Upper lobe of right lung (tissue), 1 donor: ENCODE results near the gene NFAT5. TPM values are rescaled to one million over a fixed set of nuclear protein-coding genes. Genes with fewer than 3 reads are reported as not detected.
"Not testable (repeated sequence)": the region's sequence is repeated elsewhere in the genome, so short reads cannot be mapped to it uniquely, and the experiment has no call there.

Source experiments
- ATAC-seq: fragments of 200-7000 bp; cut with Tn5 transposase; one replicate; pipeline ENCODE4 v1.9.1; 2020; ENCODE audit warnings: mild to moderate bottlenecking, moderate library complexity
- DNase-seq: peaks from one replicate; pipeline ENCODE4 v3.0.0-alpha.2; 2020
- H3K27ac ChIP-seq: fragments of 200-600 bp; one replicate; pipeline ENCODE4 v1.8.0; 2022
- H3K27me3 ChIP-seq: fragments of 200-600 bp; one replicate; pipeline ENCODE4 v1.8.0; 2022; ENCODE audit warnings: mild to moderate bottlenecking
- H3K36me3 ChIP-seq: fragments of 200-600 bp; one replicate; pipeline ENCODE4 v1.8.0; 2022
- H3K4me1 ChIP-seq: fragments of 200-600 bp; one replicate; pipeline ENCODE4 v1.8.0; 2022
- H3K4me3 ChIP-seq: fragments of 200-600 bp; one replicate; pipeline ENCODE4 v1.8.0; 2022; ENCODE audit warnings: mild to moderate bottlenecking
- H3K9me3 ChIP-seq: fragments of 200-600 bp; one replicate; pipeline ENCODE4 v1.8.0; 2022
- CTCF ChIP-seq: fragments of 200-600 bp; IDR thresholded peaks from one replicate; pipeline ENCODE4 v1.8.0; 2022; ENCODE audit warnings: antibody characterized with exemption
- intact Hi-C: fragments of 100-400 bp; cut with DNase I; formaldehyde crosslinking; loops from one replicate; pipeline ENCODE4 v1.11.0; 2022
- total RNA-seq: library from RNA; stranded (reverse); fragmentation: NEBNext Ultra II Directional; extraction: Animal tissue kit (Norgen Biotek cat#: 25700); gene quantifications from one replicate; pipeline ENCODE4 v1.2.1, GENCODE V29; 2021
- donor health status: DM: no; HTN: yes; CAD: no; lungs with severe emphysema.

NFAT5 gene
- total RNA-seq, 1 donor from 2014 or later: 62.3 TPM

GRCh38 chr16:69724981-69725479 is 159.3 kb downstream of the NFAT5 start:
- no peak for ATAC-seq
- no peaks in the 10 kb centered on the region for H3K36me3 ChIP-seq
- intact Hi-C loops: no loop called here
- TF ChIP-seq CTCF: no peak
- no peak for DNase-seq
- peak overlapping the region; percentile 67 for H3K4me3 ChIP-seq
- H3K4me1 ChIP-seq: peaks cover 17% of the 10 kb centered on the region
- no peaks in the 10 kb centered on the region for H3K9me3 ChIP-seq
- no peaks in the 10 kb centered on the region for H3K27me3 ChIP-seq
- H3K27ac ChIP-seq: peak overlapping the region; percentile 88

- intact Hi-C loops: no loop called here
- Histone ChIP-seq H3K4me3 (peak overlapping the region; percentile 67), H3K36me3 (no peaks in the 10 kb centered on the region), H3K27me3 (no peaks in the 10 kb centered on the region), H3K27ac (peak overlapping the region; percentile 88), H3K9me3 (no peaks in the 10 kb centered on the region), H3K4me1 (peaks cover 17% of the 10 kb centered on the region)
- peak; percentile 53 for DNase-seq
- TF ChIP-seq CTCF: no peak
- ATAC-seq: no peak
These were observed 159.9 kb downstream of the NFAT5 start for GRCh38 chr16:69725480-69726312.

DNA sequence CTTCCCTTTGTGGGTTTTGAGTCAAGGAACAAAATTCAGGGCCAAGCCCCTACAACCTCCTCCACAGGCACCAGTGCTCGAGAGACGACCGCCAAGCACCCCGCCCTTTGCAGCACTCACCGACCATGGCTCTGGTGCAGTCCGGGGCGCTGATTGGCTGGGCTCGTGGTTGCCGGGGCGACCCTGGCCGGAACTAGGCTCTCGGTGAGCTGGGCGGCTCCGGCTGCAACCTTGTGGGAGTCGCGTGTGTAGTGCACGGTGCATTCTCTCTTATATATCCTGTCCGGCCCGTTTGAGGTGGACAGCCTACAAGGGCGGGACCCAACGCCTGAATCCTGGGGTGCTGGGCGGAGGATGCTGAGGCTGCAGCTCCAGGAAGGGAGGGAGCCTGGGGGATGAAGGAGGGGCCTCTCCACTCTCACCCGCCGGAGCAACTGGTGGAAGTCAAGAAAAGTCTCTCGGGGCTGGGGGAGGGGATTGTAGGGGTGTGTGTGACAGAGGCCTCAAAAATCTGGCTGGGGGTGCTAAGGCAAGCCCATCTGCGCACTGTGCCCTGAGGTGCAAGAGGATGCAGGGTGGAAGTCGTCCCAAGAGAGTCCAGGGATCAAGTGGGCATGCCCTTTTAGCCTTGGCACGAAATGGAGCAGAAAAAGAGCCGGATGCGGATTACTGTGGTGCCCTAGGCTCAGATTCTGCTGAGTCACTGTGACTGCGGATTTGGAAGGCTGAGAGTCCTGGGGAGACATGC is 160.7 kb downstream of the NFAT5 start, which contains the start of gene NQO1:
Gene NQO1, minus strand, starts transcription at position 248 of the 748 bp plus-strand sequence. Its CDS starts 121 bp downstream, at position 127.
- H3K4me1 ChIP-seq: peaks cover 17% of the 10 kb centered on the region
- ATAC-seq (peak; percentile 99), DNase-seq (peak; percentile 97)
- intact Hi-C loops: no loop called here
- H3K9me3 ChIP-seq: no peaks in the 10 kb centered on the region
- peak within 1 kb of the TSS; percentile 67 for H3K4me3 ChIP-seq
- TF ChIP-seq CTCF: no peak
- H3K27me3 ChIP-seq: no peaks in the 10 kb centered on the region
- H3K27ac ChIP-seq: peak within 1 kb of the TSS; percentile 88
- H3K36me3 ChIP-seq: no peaks in the 10 kb centered on the region

DNA sequence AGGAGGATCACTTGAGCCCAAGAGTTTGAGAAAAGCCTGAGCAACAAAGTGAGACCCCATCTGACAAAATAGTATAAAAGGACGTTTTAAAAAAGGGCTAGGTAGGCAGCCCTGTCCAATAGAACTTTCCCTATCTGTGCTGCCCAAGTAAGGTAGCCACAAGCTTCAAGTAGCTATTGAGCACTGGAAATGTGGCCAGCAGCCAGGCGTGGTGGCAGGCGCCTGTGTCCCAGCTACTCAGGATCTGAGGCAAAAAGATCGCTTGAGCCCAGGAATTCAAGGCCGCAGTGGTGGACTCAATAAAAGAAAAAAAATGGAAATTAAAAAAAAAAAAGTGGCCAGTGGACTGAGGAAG is 162.1 kb downstream of the NFAT5 start:
- peak; percentile 33 for ATAC-seq
- peak overlapping the region; percentile 67 for H3K4me3 ChIP-seq
- no peaks in the 10 kb centered on the region for H3K36me3 ChIP-seq
- no peaks in the 10 kb centered on the region for H3K27me3 ChIP-seq
- intact Hi-C loops: no loop called here
- peak overlapping the region; percentile 88 for H3K27ac ChIP-seq
- TF ChIP-seq CTCF: no peak
- peaks cover 17% of the 10 kb centered on the region for H3K4me1 ChIP-seq
- DNase-seq: peak; percentile 87
- H3K9me3 ChIP-seq: no peaks in the 10 kb centered on the region

DNA sequence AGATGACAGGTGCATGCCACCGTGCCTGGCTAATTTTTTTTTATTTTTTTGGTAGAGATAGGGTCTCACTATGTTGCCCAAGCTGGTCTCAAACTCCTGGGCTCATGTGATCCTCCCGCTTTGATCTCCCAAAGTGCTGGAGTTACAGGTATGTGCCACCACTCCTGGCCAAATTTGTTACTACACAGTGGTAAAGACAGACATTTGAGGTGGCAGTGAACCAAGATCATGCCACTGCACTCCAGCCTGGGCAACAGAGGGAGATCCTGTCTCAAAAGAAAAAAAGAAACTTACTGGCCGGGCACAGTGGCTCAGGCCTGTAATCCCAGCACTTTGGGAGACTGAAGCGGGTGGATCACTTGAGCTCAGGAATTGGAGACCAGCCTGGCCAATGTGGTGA is 163.3 kb downstream of the NFAT5 start:
- H3K27ac ChIP-seq, intact Hi-C loops, H3K27me3 ChIP-seq, ATAC-seq, DNase-seq, H3K9me3 ChIP-seq, H3K4me3 ChIP-seq, H3K36me3 ChIP-seq: not testable (repeated sequence)
- H3K4me1 ChIP-seq: peaks cover 17% of the 10 kb centered on the region

GRCh38 chr16:69731280-69731679 is 165.5 kb downstream of the NFAT5 start:
- H3K4me3 ChIP-seq, H3K27ac ChIP-seq, H3K9me3 ChIP-seq, ATAC-seq, H3K27me3 ChIP-seq, H3K36me3 ChIP-seq, intact Hi-C loops, DNase-seq, H3K4me1 ChIP-seq: not testable (repeated sequence)
